HCT116 (cell line): ENCODE results near the gene MYO1B. TPM values are rescaled to one million over a fixed set of nuclear protein-coding genes. Genes with fewer than 3 reads are reported as not detected.

ENCODE experiments used
- ATAC-seq: fragments of 200-7000 bp; cut with Tn5 transposase; 2 replicates; pipeline ENCODE4 v1.9.1; 2020; ENCODE audit warnings: mild to moderate bottlenecking, moderate library complexity
- BruUV-seq: library from RNA; stranded (reverse); fragments of 400-500 nt; replicated peaks from 2 replicates; lab custom pipeline; 2021; lab: Mats Ljungman, UMichigan
- CTCF ChIA-PET: fragments of 300-600 bp; sonication (Branson Sonifier 250); formaldehyde crosslinking; loops from one replicate; lab custom pipeline; 2021; ENCODE audit warnings: antibody characterized with exemption; lab: Charles Lee
- POLR2A ChIA-PET: fragments of 300-600, 350-600 bp; sonication (Branson Sonifier 250); formaldehyde crosslinking; loops from one replicate; lab custom pipeline; 2021; ENCODE audit warnings: antibody characterized with exemption; lab: Charles Lee
- RAD21 ChIA-PET, 2 experiments: fragments of 300-600 bp; sonication (Branson Sonifier 250); formaldehyde crosslinking; loops; one replicate each; lab custom pipeline; 2023; ENCODE audit warnings: low total read pairs in 2 of 2; ENCODE audit not compliant: uncharacterized antibody in 2 of 2, unreplicated experiment in 2 of 2, low non-redundant PET in 1 of 2; lab: Charles Lee
- DNase-seq: peaks from one replicate; pipeline ENCODE4 v3.0.0-alpha.2; 2010; ENCODE audit warnings: low read depth, low spot score
- H2AFZ ChIP-seq: fragments of 200-600 bp; shearing (Covaris generic), sonication (generic); 2 replicates; pipeline ENCODE4 v1.6.1; 2017; ENCODE audit warnings: low read depth, mixed run types, mixed read lengths, antibody characterized with exemption, low read length; ENCODE audit not compliant: poor library complexity, severe bottlenecking
- H3K27ac ChIP-seq: 2 replicates; pipeline ENCODE4 v1.5.1; 2012; ENCODE audit warnings: low read depth, low read length
- H3K27me3 ChIP-seq: fragments of 200-600 bp; sonication (generic); 2 replicates; pipeline ENCODE4 v1.6.1; 2016; ENCODE audit warnings: mixed run types, low read length, mixed read lengths; ENCODE audit not compliant: insufficient read depth
- H3K36me3 ChIP-seq, 2 experiments: fragments of 200-500 bp in 1 of 2; fragments of 200-600 bp in 1 of 2; sonication (Bioruptor generic) in 1 of 2; sonication (generic) in 1 of 2; 2 replicates each; pipeline versions ENCODE4 v1.5.1 to v1.6.1; 2014 to 2016; ENCODE audit warnings: low read length in 2 of 2, inconsistent platforms in 1 of 2, mixed read lengths in 1 of 2, mixed run types in 1 of 2; ENCODE audit not compliant: insufficient read depth in 2 of 2, control insufficient read depth in 1 of 2
- H3K4me1 ChIP-seq, 2 experiments: fragments of 200-600 bp in 1 of 2; sonication (generic) in 1 of 2; 2 replicates each; pipeline versions ENCODE4 v1.5.1 to v1.6.1; 2012 to 2017; ENCODE audit warnings: low read length in 2 of 2, inconsistent platforms in 1 of 2, mild to moderate bottlenecking in 1 of 2, mixed read lengths in 1 of 2, mixed run types in 1 of 2, moderate library complexity in 1 of 2; ENCODE audit not compliant: insufficient read depth in 2 of 2, control insufficient read depth in 1 of 2
- H3K4me2 ChIP-seq: fragments of 200-600 bp; sonication (generic); 2 replicates; pipeline ENCODE4 v1.6.1; 2017; ENCODE audit warnings: mixed run types, low read length, mixed read lengths
- H3K4me3 ChIP-seq, 2 experiments: fragments of 200-600 bp in 1 of 2; sonication (generic) in 1 of 2; replicated peaks in 1 of 2; 2 replicates each; pipeline ENCODE4 v1.5.1; 2011 to 2016; ENCODE audit warnings: low read length in 2 of 2, control low read depth in 1 of 2, low read depth in 1 of 2, mild to moderate bottlenecking in 1 of 2, mixed read lengths in 1 of 2, mixed run types in 1 of 2
- H3K79me2 ChIP-seq: fragments of 200-600 bp; sonication (generic); 2 replicates; pipeline ENCODE4 v1.6.1; 2017; ENCODE audit warnings: mild to moderate bottlenecking, mixed run types, low read length, moderate library complexity, mixed read lengths; ENCODE audit not compliant: insufficient read depth
- H3K9ac ChIP-seq: fragments of 200-600 bp; sonication (generic); 2 replicates; pipeline ENCODE4 v1.6.1; 2016; ENCODE audit warnings: low read length, mixed read lengths
- H3K9me2 ChIP-seq: fragments of 200-600 bp; sonication (generic), shearing (Covaris generic); 2 replicates; pipeline ENCODE4 v1.6.1; 2017; ENCODE audit warnings: mixed run types, mild to moderate bottlenecking, moderate library complexity; ENCODE audit not compliant: insufficient read depth
- H3K9me3 ChIP-seq, 2 experiments: fragments of 200-500 bp in 1 of 2; fragments of 200-600 bp in 1 of 2; sonication (Bioruptor generic) in 1 of 2; sonication (generic) in 1 of 2; 2 replicates each; pipeline ENCODE4 v1.6.1; 2014 to 2017; ENCODE audit warnings: low read length in 2 of 2, mixed read lengths in 2 of 2, inconsistent platforms in 1 of 2, low read depth in 1 of 2, mild to moderate bottlenecking in 1 of 2, mixed run types in 1 of 2, moderate library complexity in 1 of 2; ENCODE audit not compliant: control insufficient read depth in 1 of 2, insufficient read depth in 1 of 2
- H4K20me1 ChIP-seq: fragments of 200-600 bp; sonication (generic), shearing (Covaris generic); 2 replicates; pipeline ENCODE4 v1.6.1; 2017; ENCODE audit warnings: mixed run types, mild to moderate bottlenecking, moderate library complexity; ENCODE audit not compliant: insufficient read depth
- CBX3 ChIP-seq: IDR thresholded peaks from 2 replicates; pipeline ENCODE4 v1.6.1; 2012; ENCODE audit warnings: low read depth
- CEBPB ChIP-seq: IDR thresholded peaks from 2 replicates; pipeline ENCODE4 v1.6.1; 2012; ENCODE audit warnings: low read depth
- ELF1 ChIP-seq: IDR thresholded peaks from 2 replicates; pipeline ENCODE4 v1.6.1; 2012; ENCODE audit warnings: low read depth, borderline replicate concordance
- EZH2phosphoT487 ChIP-seq: fragments of 200-600 bp; IDR thresholded peaks from 2 replicates; pipeline ENCODE4 v1.6.1; 2018; ENCODE audit warnings: antibody characterized with exemption, borderline replicate concordance
- FOSL1 ChIP-seq: IDR thresholded peaks from 2 replicates; pipeline ENCODE4 v1.6.1; 2012; ENCODE audit warnings: low read depth
- JUND ChIP-seq: IDR thresholded peaks from 2 replicates; pipeline ENCODE4 v1.6.1; 2012
- MAX ChIP-seq: IDR thresholded peaks from 2 replicates; pipeline ENCODE4 v1.6.1; 2012
- RAD21 ChIP-seq: IDR thresholded peaks from 2 replicates; pipeline ENCODE4 v1.6.1; 2012; ENCODE audit warnings: low read depth, mild to moderate bottlenecking
- SP1 ChIP-seq: IDR thresholded peaks from 2 replicates; pipeline ENCODE4 v1.6.1; 2012; ENCODE audit warnings: low read depth
- SRF ChIP-seq: IDR thresholded peaks from 2 replicates; pipeline ENCODE4 v1.6.1; 2012; ENCODE audit warnings: low read depth
- TCF7L2 ChIP-seq: IDR thresholded peaks from 2 replicates; pipeline ENCODE4 v1.7.0; 2011; ENCODE audit warnings: borderline replicate concordance, inconsistent platforms; ENCODE audit not compliant: insufficient read depth, insufficient read length; ENCODE audit errors: extremely low read depth
- YY1 ChIP-seq: IDR thresholded peaks from 2 replicates; pipeline ENCODE4 v1.6.1; 2011; ENCODE audit warnings: low read length, low read depth, moderate library complexity, mild to moderate bottlenecking; ENCODE audit not compliant: insufficient replicate concordance; ENCODE audit errors: extremely low read depth
- ZBTB33 ChIP-seq: IDR thresholded peaks from 2 replicates; pipeline ENCODE4 v1.6.1; 2011; ENCODE audit warnings: mild to moderate bottlenecking, low read length, moderate library complexity; ENCODE audit not compliant: insufficient replicate concordance; ENCODE audit errors: extremely low read depth
- ZFX ChIP-seq: fragments of 450-650 bp; IDR thresholded peaks from 2 replicates; pipeline ENCODE4 v1.6.1; 2017
- intact Hi-C: fragments of 100-400 bp; cut with micrococcal nuclease; formaldehyde crosslinking; loops from 2 replicates; pipeline ENCODE4 v1.10.0; 2022
- total RNA-seq: library from RNA; stranded (reverse); gene quantifications from one replicate; pipeline ENCODE4 v1.2.1, GENCODE V29; 2021; ENCODE audit not compliant: unreplicated experiment
- TF ChIP-seq, protein P1 (sequence below): IDR thresholded peaks from 2 replicates; pipeline ENCODE4 v1.6.1; 2012
- TF ChIP-seq, protein P2 (sequence below), 3 experiments: fragments of 200-600 bp in 1 of 3; sonication (generic) in 1 of 3; IDR thresholded peaks in 2 of 3; conservative IDR thresholded peaks in 1 of 3; 2 replicates each; pipeline ENCODE4 v1.5.1; 2012 to 2017; ENCODE audit warnings: low read depth in 2 of 3, low read length in 2 of 3, antibody characterized with exemption in 1 of 3, borderline replicate concordance in 1 of 3, control low read depth in 1 of 3, mild to moderate bottlenecking in 1 of 3, mixed read lengths in 1 of 3, mixed run types in 1 of 3, moderate library complexity in 1 of 3; ENCODE audit not compliant: insufficient read depth in 1 of 3

MYO1B gene
- total RNA-seq, 1 experiment from 2014 or later: 51.7 TPM

DNA sequence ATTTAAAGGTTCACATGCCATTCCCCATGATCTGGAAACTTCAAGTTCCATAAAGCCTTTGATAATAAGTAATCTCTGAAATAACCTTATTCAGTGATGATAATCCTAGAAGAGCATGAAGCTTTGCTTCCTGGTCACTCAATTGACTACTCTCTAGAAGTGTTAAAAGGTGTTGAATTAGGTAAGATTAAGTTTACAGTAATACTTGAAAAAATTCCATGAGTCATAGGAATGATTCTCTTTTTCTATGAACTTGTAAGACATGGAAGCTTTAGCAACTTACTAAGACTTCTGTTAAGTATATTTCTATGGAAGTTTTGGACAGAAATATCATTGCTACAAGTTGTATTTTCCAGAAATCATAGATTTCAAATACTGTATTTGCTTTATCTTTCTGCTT is 100.6 kb downstream of the MYO1B start:
- RAD21 ChIA-PET: no interaction called here
- CTCF ChIA-PET: no interaction called here
- H3K4me2 ChIP-seq: no peak overlapping the region
- POLR2A ChIA-PET: no interaction called here
- no peaks in the 10 kb centered on the region for H3K9me2 ChIP-seq
- H3K27ac ChIP-seq: no peak overlapping the region
- DNase-seq: no peak
- H3K79me2 ChIP-seq: no peaks in the 10 kb centered on the region
- H3K36me3 ChIP-seq: peaks cover 0 to 9% of the 10 kb centered on the region in 2 experiments; a peak in 1 of 4 replicates
- H3K4me3 ChIP-seq: no peak overlapping the region
- peaks cover 0 to 17% of the 10 kb centered on the region in 2 experiments; a peak in 1 of 4 replicates for H3K4me1 ChIP-seq
- TF ChIP-seq FOSL1 (0 out of 2 replicates have a peak, but pooled peaks have one; percentile 24), JUND (0 out of 2 replicates have a peak, but pooled peaks have one; percentile 20), MAX (no peak), SRF (no peak)
- TF ChIP-seq, protein P1, sequence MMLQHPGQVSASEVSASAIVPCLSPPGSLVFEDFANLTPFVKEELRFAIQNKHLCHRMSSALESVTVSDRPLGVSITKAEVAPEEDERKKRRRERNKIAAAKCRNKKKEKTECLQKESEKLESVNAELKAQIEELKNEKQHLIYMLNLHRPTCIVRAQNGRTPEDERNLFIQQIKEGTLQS: no peak
- ATAC-seq: no peak
- H4K20me1 ChIP-seq: no peaks in the 10 kb centered on the region
- H3K27me3 ChIP-seq: no peaks in the 10 kb centered on the region
- H3K9ac ChIP-seq: no peak overlapping the region
- H3K9me3 ChIP-seq: no peaks in the 10 kb centered on the region
- intact Hi-C loops: no loop called here
- no peak overlapping the region for H2AFZ ChIP-seq
- no TSS peak for BruUV-seq

DNA sequence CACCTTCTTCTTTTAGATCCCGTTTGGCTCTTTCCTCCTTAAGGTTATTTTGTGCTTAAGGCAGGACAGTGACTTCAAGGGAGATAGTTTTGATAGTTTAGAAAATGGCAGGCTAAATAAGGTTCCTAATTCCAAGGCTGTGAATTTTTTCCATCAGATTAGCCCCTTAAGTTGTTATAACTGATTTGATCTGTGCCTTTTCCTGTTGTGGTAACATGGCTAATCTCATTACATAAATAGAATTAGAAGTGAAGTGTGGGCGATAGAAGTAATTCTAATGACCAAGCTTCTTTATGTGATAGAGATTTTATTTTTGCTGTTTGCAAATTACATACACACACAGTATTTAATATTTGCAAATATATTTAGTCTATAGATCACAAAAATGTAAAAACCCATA is 102.0 kb downstream of the MYO1B start:
- Histone ChIP-seq H3K9ac (no peak overlapping the region), H3K27me3 (no peaks in the 10 kb centered on the region), H3K9me2 (no peaks in the 10 kb centered on the region), H3K36me3 (peaks cover 0 to 9% of the 10 kb centered on the region in 2 experiments; a peak in 1 of 4 replicates), H3K4me2 (no peak overlapping the region), H3K4me3 (no peak overlapping the region), H3K4me1 (peaks cover 0 to 13% of the 10 kb centered on the region in 2 experiments; a peak in 1 of 4 replicates), H3K9me3 (no peaks in the 10 kb centered on the region), H3K79me2 (no peaks in the 10 kb centered on the region), H2AFZ (no peak overlapping the region), H3K27ac (no peak overlapping the region), H4K20me1 (no peaks in the 10 kb centered on the region)
- ChIA-PET POLR2A (no interaction called here), RAD21 (no interaction called here), CTCF (no interaction called here)
- no peak for DNase-seq
- TF ChIP-seq CEBPB: no peak
- TF ChIP-seq ZBTB33: no peak
- no peak for TF ChIP-seq ELF1
- TF ChIP-seq, protein P2, sequence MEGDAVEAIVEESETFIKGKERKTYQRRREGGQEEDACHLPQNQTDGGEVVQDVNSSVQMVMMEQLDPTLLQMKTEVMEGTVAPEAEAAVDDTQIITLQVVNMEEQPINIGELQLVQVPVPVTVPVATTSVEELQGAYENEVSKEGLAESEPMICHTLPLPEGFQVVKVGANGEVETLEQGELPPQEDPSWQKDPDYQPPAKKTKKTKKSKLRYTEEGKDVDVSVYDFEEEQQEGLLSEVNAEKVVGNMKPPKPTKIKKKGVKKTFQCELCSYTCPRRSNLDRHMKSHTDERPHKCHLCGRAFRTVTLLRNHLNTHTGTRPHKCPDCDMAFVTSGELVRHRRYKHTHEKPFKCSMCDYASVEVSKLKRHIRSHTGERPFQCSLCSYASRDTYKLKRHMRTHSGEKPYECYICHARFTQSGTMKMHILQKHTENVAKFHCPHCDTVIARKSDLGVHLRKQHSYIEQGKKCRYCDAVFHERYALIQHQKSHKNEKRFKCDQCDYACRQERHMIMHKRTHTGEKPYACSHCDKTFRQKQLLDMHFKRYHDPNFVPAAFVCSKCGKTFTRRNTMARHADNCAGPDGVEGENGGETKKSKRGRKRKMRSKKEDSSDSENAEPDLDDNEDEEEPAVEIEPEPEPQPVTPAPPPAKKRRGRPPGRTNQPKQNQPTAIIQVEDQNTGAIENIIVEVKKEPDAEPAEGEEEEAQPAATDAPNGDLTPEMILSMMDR (IDR thresholded peaks at IDR 0.05 in 2 of 3, conservative IDR thresholded peaks at IDR 0.05 in 1 of 3; ENCODE audit: borderline replicate concordance in 1 of 3, insufficient read depth in 1 of 3, low read depth in 2 of 3, low read length in 2 of 3): no peak
- TF ChIP-seq YY1: no peak
- no peak for TF ChIP-seq MAX
- no peak for TF ChIP-seq RAD21
- no peak for TF ChIP-seq TCF7L2
- no peak for TF ChIP-seq SP1
- no peak for TF ChIP-seq EZH2phosphoT487
- TF ChIP-seq ZFX: no peak
- no peak for TF ChIP-seq CBX3
- intact Hi-C loops: no loop called here
- BruUV-seq: no TSS peak
- no peak for ATAC-seq
